ENCODE data around the gene TFDP2.

The TFDP2 gene

DNA sequence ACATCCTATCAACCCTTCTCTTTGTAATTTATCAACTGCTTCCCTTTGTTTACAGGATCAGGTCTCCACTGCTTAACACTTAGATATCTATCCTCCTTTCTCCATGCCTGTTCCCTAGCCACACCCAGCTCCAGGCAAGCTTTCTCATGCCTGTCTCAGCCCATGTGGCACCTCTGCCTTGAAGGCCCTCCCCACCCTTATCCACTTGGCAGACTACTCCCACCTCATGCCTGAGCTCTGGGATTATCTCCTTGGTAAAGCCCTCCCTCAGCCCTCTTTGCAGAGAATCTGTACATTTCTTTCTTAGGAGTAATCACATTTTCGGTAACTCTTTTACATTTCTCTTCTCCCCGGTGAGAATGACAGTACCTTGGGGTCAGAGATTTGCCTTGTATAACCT is 176.9 kb downstream of the TFDP2 start:
- no peaks in the 10 kb centered on the region for H3K4me1 ChIP-seq (ENCODE audit: control insufficient read depth, insufficient read depth, low read length, unreplicated experiment)
- no peaks in the 10 kb centered on the region for H3K27me3 ChIP-seq (ENCODE audit: insufficient read depth, low read length)
- no peak overlapping the region for H2AFZ ChIP-seq (ENCODE audit: low read length, unreplicated experiment)
- H3K79me2 ChIP-seq (ENCODE audit: control insufficient read depth, insufficient read depth, low read length, unreplicated experiment): no peaks in the 10 kb centered on the region
- 0 out of 2 replicates have a peak, but pooled peaks cover 3% of the 10 kb centered on the region for H3K36me3 ChIP-seq (ENCODE audit: insufficient read depth, low read length)
- no peak overlapping the region for H3K4me3 ChIP-seq (ENCODE audit: low read depth, low read length)
- H3K27ac ChIP-seq (ENCODE audit: low read depth, low read length): no peak overlapping the region

DNA sequence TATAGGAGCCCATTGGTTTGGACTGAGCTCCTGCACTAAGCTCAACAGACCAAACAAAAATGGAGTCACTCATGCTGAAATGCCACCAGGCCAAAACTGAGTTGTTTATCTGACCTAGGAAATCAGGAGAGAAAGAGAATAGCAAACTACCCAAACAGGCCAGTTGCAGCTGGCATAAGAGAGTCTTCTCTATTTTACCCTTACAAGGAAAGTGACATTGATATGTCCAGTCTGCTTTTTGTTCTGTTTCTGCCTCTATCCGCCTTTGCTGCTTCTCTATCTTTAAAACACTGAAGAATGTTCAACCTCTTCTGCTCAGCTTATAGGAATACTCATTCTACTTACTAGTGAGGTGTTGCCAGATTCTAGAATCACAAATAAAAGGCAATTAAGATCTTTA is 177.8 kb downstream of the TFDP2 start:
- Histone ChIP-seq H3K27me3 (ENCODE audit: insufficient read depth, low read length) (no peaks in the 10 kb centered on the region), H3K4me1 (ENCODE audit: control insufficient read depth, insufficient read depth, low read length, unreplicated experiment) (no peaks in the 10 kb centered on the region), H3K27ac (ENCODE audit: low read depth, low read length) (no peak overlapping the region), H3K4me3 (ENCODE audit: low read depth, low read length) (no peak overlapping the region), H3K36me3 (ENCODE audit: insufficient read depth, low read length) (0 out of 2 replicates have a peak, but pooled peaks cover 3% of the 10 kb centered on the region), H2AFZ (ENCODE audit: low read length, unreplicated experiment) (no peak overlapping the region), H3K79me2 (ENCODE audit: control insufficient read depth, insufficient read depth, low read length, unreplicated experiment) (no peaks in the 10 kb centered on the region)

DNA sequence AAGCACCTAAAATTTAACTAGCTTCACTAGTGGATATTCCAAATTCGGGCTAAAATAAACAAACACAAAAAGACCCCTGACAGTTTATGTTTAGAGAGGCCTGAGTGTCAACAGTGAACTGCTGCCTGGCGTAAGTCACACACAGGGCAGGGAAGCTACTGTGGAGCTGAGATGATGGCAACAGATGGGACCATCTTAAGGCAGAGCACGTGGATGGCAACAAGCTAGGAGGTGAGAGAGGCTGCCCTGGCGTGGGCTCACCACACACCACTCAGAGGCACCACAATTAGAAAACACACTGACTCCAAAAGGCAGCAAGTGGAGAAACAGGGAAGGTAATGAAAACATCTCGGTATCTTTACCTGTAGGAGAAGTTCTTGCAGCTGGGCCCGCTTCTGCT is 179.6 kb downstream of the TFDP2 start:
- Histone ChIP-seq H3K4me3 (ENCODE audit: low read depth, low read length) (no peak overlapping the region), H2AFZ (ENCODE audit: low read length, unreplicated experiment) (no peak overlapping the region), H3K27ac (ENCODE audit: low read depth, low read length) (no peak overlapping the region), H3K36me3 (ENCODE audit: insufficient read depth, low read length) (0 out of 2 replicates have a peak, but pooled peaks cover 3% of the 10 kb centered on the region), H3K4me1 (ENCODE audit: control insufficient read depth, insufficient read depth, low read length, unreplicated experiment) (no peaks in the 10 kb centered on the region), H3K79me2 (ENCODE audit: control insufficient read depth, insufficient read depth, low read length, unreplicated experiment) (no peaks in the 10 kb centered on the region), H3K27me3 (ENCODE audit: insufficient read depth, low read length) (no peaks in the 10 kb centered on the region)

DNA sequence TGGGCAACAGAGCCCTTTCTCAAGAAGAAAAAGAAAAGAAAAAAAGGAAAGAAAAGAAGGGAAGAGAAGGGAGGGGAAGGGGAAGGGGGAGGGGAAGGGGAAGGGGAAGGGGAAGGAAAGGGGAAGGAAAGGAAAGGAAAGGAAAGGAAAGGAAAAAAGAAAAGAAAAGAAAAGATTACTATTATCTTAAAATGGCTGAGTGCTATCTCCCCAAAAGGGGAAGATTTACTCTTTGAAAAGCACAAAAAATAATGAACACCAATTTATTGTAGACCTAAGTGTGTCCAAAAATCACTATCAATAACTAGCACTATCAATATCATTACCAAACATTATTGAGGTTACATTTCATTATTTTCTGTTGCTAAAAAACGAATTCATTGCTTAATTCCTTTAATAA is 183.9 kb downstream of the TFDP2 start:
- Histone ChIP-seq H3K4me1 (ENCODE audit: control insufficient read depth, insufficient read depth, low read length, unreplicated experiment) (peaks cover 6% of the 10 kb centered on the region), H2AFZ (ENCODE audit: low read length, unreplicated experiment) (no peak overlapping the region), H3K27ac (ENCODE audit: low read depth, low read length) (no peak overlapping the region), H3K27me3 (ENCODE audit: insufficient read depth, low read length) (no peaks in the 10 kb centered on the region), H3K4me3 (ENCODE audit: low read depth, low read length) (no peak overlapping the region), H3K79me2 (ENCODE audit: control insufficient read depth, insufficient read depth, low read length, unreplicated experiment) (no peaks in the 10 kb centered on the region), H3K36me3 (ENCODE audit: insufficient read depth, low read length) (no peaks in the 10 kb centered on the region)

DNA sequence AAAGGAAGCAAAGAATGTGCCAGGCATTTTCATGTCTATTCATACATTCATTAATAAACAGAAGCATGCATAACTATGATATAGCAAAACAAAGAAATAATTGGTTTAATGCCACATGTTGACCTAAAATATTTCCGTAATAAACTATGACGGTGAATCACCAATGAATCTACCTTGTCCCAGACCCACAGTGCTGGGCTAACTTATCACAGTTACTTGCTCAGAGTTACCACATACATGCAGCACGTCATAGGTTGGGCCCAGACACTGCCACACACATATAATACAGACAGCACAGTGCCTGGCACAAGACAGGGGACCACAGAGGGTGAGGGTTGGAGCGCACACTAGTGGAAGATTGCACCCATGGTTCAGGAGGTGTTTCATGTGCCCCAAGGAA is 186.0 kb downstream of the TFDP2 start:
- Histone ChIP-seq H3K27me3 (ENCODE audit: insufficient read depth, low read length) (no peaks in the 10 kb centered on the region), H2AFZ (ENCODE audit: low read length, unreplicated experiment) (no peak overlapping the region), H3K4me1 (ENCODE audit: control insufficient read depth, insufficient read depth, low read length, unreplicated experiment) (peaks cover 21% of the 10 kb centered on the region), H3K79me2 (ENCODE audit: control insufficient read depth, insufficient read depth, low read length, unreplicated experiment) (no peaks in the 10 kb centered on the region), H3K27ac (ENCODE audit: low read depth, low read length) (no peak overlapping the region), H3K36me3 (ENCODE audit: insufficient read depth, low read length) (peaks cover 2% of the 10 kb centered on the region; the same call in 1 of the 2 replicates), H3K4me3 (ENCODE audit: low read depth, low read length) (no peak overlapping the region)

DNA sequence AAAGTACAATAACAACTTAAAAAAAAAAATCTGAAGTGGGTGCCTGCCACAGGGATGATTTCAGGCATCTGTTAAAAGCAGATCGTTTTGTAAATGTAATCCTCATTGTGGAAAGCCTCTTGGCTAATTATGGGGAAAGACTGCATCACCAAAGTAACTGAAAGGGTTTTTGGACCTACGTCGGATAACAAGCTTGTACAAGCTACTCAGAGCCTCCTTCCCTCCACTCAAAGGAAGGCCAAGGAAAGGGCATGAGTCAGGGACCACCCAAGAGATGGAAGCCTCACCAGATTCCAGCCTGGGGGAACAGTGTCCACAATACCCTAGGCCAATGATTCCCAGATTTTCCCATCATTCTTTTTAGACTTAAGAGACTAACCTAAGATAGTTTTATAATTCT is 188.6 kb downstream of the TFDP2 start:
- Histone ChIP-seq H3K79me2 (ENCODE audit: control insufficient read depth, insufficient read depth, low read length, unreplicated experiment) (no peaks in the 10 kb centered on the region), H3K4me1 (ENCODE audit: control insufficient read depth, insufficient read depth, low read length, unreplicated experiment) (peaks cover 21% of the 10 kb centered on the region), H3K27me3 (ENCODE audit: insufficient read depth, low read length) (no peaks in the 10 kb centered on the region), H3K4me3 (ENCODE audit: low read depth, low read length) (no peak overlapping the region), H2AFZ (ENCODE audit: low read length, unreplicated experiment) (no peak overlapping the region), H3K36me3 (ENCODE audit: insufficient read depth, low read length) (peaks cover 12% of the 10 kb centered on the region), H3K27ac (ENCODE audit: low read depth, low read length) (peak overlapping the region; percentile 86)

DNA sequence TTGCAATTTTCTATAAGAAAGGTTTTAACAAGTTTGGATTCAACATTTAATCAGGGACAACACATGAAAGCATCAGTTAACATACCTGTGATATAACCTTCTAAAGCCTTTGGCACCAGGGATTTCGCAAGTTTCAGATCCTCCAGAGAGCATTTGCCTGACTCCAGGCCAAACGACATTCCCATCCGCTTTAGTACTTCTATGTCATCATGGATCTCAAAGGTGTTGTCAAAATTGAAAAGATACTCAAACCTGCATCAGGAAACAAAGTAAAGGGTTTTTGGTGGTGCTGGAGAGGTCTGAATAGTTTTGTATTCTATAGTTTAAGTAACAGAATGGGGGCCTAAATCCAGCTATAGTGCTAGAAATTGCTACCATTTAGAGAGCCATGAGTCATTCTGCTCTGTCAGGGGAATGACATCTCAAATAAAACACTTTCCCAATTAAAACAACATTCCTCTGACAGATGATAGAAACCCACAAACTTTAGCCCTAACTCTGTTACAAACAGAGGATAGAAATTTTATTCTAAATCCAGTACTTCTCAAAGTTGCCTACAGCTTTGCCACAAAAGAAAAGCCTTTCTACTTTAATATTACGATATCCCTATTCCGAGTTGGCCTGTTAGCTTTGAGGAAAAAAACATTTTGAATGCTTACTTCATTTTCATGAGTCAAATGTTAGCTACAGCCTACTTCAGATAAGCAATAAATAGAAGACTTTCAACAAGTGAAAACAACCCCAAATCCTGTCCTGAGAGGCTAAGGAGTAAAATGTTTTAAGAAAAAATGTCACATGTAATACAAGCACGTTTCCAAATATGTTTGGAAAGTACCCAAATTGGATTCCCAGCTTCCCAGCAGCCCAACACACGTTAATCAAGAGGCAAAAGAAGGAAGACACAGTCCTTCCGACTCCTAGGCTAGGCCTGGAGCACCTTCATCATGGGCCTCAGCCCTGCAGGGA is 189.5 kb downstream of the TFDP2 start:
- H3K79me2 ChIP-seq (ENCODE audit: control insufficient read depth, insufficient read depth, low read length, unreplicated experiment): no peaks in the 10 kb centered on the region
- H3K36me3 ChIP-seq (ENCODE audit: insufficient read depth, low read length): peaks cover 12% of the 10 kb centered on the region
- peaks cover 21% of the 10 kb centered on the region for H3K4me1 ChIP-seq (ENCODE audit: control insufficient read depth, insufficient read depth, low read length, unreplicated experiment)
- H3K4me3 ChIP-seq (ENCODE audit: low read depth, low read length): peak overlapping the region; percentile 5; the same call in 1 of the 2 replicates
- H2AFZ ChIP-seq (ENCODE audit: low read length, unreplicated experiment): peak overlapping the region; percentile 40
- H3K27me3 ChIP-seq (ENCODE audit: insufficient read depth, low read length): no peaks in the 10 kb centered on the region
- H3K27ac ChIP-seq (ENCODE audit: low read depth, low read length): peak overlapping the region; percentile 86

DNA sequence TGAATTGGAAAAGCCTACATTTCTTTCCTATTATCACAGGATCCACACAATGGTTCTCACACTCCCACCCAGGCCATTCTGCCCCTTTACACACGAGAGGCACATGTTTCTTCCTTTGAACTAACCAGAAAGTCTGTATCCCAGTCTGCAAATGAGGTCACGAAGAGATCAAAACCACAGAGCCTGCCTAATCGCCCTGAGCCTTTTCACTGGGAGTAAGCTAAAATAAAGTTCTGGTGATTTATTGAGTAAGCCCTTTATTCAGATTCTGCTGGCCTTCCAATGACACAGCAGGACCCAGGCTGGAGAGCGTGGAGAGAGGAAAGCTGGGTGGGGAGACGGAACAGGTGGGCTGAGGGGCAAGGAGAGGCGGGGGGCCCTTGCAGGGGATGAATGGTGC is 194.2 kb downstream of the TFDP2 start:
- Histone ChIP-seq H3K4me1 (ENCODE audit: control insufficient read depth, insufficient read depth, low read length, unreplicated experiment) (peaks cover 12% of the 10 kb centered on the region), H3K79me2 (ENCODE audit: control insufficient read depth, insufficient read depth, low read length, unreplicated experiment) (no peaks in the 10 kb centered on the region), H3K27me3 (ENCODE audit: insufficient read depth, low read length) (no peaks in the 10 kb centered on the region), H3K4me3 (ENCODE audit: low read depth, low read length) (no peak overlapping the region), H3K27ac (ENCODE audit: low read depth, low read length) (no peak overlapping the region), H2AFZ (ENCODE audit: low read length, unreplicated experiment) (no peak overlapping the region), H3K36me3 (ENCODE audit: insufficient read depth, low read length) (peaks cover 12% of the 10 kb centered on the region)

DNA sequence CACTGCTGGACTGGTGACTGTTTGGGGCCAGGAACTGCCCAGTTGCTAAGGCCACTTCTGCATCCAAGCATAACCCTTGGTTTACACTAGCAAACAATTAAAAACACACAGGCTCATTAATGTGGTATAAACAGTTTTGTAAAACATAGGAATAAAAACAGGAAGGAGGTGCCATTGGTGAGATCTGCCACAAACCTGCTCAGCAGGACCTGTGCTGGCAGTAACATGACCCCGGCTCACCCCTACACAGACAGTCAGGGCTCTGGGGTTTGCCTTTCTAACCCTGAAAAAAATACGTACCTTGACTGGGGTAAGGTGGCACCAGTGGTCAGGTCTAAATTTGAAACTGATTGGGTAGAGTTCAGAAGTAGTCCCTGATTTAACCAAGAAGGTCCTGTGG is 196.7 kb downstream of the TFDP2 start:
- H3K27ac ChIP-seq (ENCODE audit: low read depth, low read length): no peak overlapping the region
- H3K79me2 ChIP-seq (ENCODE audit: control insufficient read depth, insufficient read depth, low read length, unreplicated experiment): no peaks in the 10 kb centered on the region
- H2AFZ ChIP-seq (ENCODE audit: low read length, unreplicated experiment): no peak overlapping the region
- no peaks in the 10 kb centered on the region for H3K4me1 ChIP-seq (ENCODE audit: control insufficient read depth, insufficient read depth, low read length, unreplicated experiment)
- H3K36me3 ChIP-seq (ENCODE audit: insufficient read depth, low read length): peaks cover 2% of the 10 kb centered on the region
- no peaks in the 10 kb centered on the region for H3K27me3 ChIP-seq (ENCODE audit: insufficient read depth, low read length)
- H3K4me3 ChIP-seq (ENCODE audit: low read depth, low read length): no peak overlapping the region

DNA sequence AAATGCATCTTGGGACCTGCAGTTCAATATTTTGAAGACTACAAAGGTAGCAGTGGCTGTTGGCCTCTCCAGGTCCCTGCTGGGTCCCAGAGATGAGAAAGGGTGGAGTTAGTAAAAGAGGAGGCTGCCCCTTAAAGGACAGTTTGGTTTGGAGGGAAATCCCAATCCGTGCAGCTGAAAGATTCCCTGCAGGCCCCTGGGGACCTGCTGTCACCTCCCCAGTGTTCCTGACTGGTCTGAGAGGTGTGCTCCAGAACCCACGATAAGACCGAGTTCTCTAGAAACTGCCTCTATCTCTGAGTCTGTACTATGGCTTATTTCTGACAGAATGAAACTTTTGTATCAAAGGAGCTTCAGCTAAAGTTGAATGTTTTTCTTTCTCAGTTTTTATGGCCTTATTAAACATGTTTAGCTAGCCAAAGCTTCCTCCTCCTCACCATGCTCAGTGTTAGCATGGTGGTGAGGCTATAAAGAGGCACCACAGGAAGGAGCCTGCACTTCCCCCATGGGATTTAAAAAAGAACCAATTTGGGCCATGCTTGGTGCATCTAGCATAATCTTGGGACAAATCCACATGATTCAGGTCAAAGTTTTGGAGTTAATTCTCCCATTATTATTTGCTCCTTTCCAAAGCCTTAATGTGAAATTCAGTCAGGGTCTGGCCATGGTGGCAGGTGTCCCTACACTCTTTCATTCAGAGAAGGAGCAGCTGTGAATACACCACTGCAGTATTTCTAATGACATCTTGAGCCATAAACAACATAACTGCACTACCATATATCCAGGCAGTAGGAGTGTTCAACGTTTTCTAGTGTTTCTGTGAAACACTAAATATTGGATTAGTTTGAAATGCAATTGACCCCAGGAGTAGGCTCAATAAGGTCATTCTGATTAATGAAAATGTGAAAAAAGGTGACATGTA is 198.5 kb downstream of the TFDP2 start:
- no peaks in the 10 kb centered on the region for H3K79me2 ChIP-seq (ENCODE audit: control insufficient read depth, insufficient read depth, low read length, unreplicated experiment)
- no peak overlapping the region for H3K27ac ChIP-seq (ENCODE audit: low read depth, low read length)
- H3K4me3 ChIP-seq (ENCODE audit: low read depth, low read length): no peak overlapping the region
- no peak overlapping the region for H2AFZ ChIP-seq (ENCODE audit: low read length, unreplicated experiment)
- no peaks in the 10 kb centered on the region for H3K27me3 ChIP-seq (ENCODE audit: insufficient read depth, low read length)
- no peaks in the 10 kb centered on the region for H3K36me3 ChIP-seq (ENCODE audit: insufficient read depth, low read length)
- no peaks in the 10 kb centered on the region for H3K4me1 ChIP-seq (ENCODE audit: control insufficient read depth, insufficient read depth, low read length, unreplicated experiment)

Data from ACC112 (cell line).